PFSK-1 (cell line): ENCODE data around the gene RAP1GAP2.

ENCODE experiments used
- FOXP2 ChIP-seq: optimal IDR thresholded peaks from 2 replicates; pipeline ENCODE3; 2011; ENCODE audit warnings: borderline replicate concordance, control low read depth, inconsistent platforms; ENCODE audit not compliant: insufficient read depth; ENCODE audit errors: extremely low read length, extremely low read depth
- POLR2AphosphoS5 ChIP-seq: IDR thresholded peaks from 2 replicates; pipeline ENCODE4 v1.6.1; 2012; ENCODE audit warnings: low read depth, mild to moderate bottlenecking, control low read depth, low read length, moderate library complexity
- REST ChIP-seq, 2 experiments: IDR thresholded peaks; 2 replicates each; pipeline versions ENCODE4 v1.6.1 to v1.8.0; 2011 to 2012; ENCODE audit warnings: low read depth in 2 of 2, low read length in 2 of 2, control low read depth in 1 of 2, inconsistent platforms in 1 of 2, mild to moderate bottlenecking in 1 of 2, moderate library complexity in 1 of 2; ENCODE audit not compliant: insufficient read depth in 1 of 2
- SIN3A ChIP-seq: IDR thresholded peaks from 2 replicates; pipeline ENCODE4 v1.6.1; 2012; ENCODE audit warnings: mild to moderate bottlenecking, low read length, moderate library complexity, borderline replicate concordance; ENCODE audit not compliant: insufficient read depth
- TAF1 ChIP-seq: IDR thresholded peaks from 2 replicates; pipeline ENCODE4 v1.6.1; 2012; ENCODE audit warnings: low read length, control low read depth, borderline replicate concordance; ENCODE audit not compliant: insufficient read depth

- no peak for TF ChIP-seq POLR2AphosphoS5
- TF ChIP-seq REST (IDR thresholded peaks at IDR 0.05; ENCODE audit: insufficient read depth in 1 of 2, low read depth in 2 of 2, low read length in 2 of 2) = peak; percentile 27 to 55; a peak in 2 of 4 replicates
- TF ChIP-seq SIN3A = no peak
- no peak for TF ChIP-seq TAF1
- TF ChIP-seq FOXP2 = no peak
Measured at GRCh38 chr17:2751491-2751890, 44.7 kb upstream of the RAP1GAP2 start.
